BLaER1 treated with 17β-estradiol and CSF1 and Interleukin-3, amounts not matched to agents 10 nM and 100 nM (cell line): ENCODE results near the gene HLCS.

Experiments used
- H3K27ac ChIP-seq, 11 experiments: shearing (Covaris generic); formaldehyde crosslinking; 2 replicates each; pipeline ENCODE4 v1.8.1; 2022
- H3K27me3 ChIP-seq, 11 experiments: shearing (Covaris generic); formaldehyde crosslinking; 2 replicates each; pipeline ENCODE4 v1.8.1; 2022
- H3K36me3 ChIP-seq, 11 experiments: shearing (Covaris generic); formaldehyde crosslinking; 2 replicates each; pipeline ENCODE4 v1.8.1; 2022
- H3K4me1 ChIP-seq, 10 experiments: shearing (Covaris generic); formaldehyde crosslinking; 2 replicates each; pipeline ENCODE4 v1.8.1; 2022
- H3K4me2 ChIP-seq, 11 experiments: shearing (Covaris generic); formaldehyde crosslinking; 2 replicates each; pipeline ENCODE4 v1.8.1; 2022
- H3K4me3 ChIP-seq, 10 experiments: shearing (Covaris generic); formaldehyde crosslinking; 2 replicates each; pipeline ENCODE4 v1.8.1; 2022
- H3K9ac ChIP-seq, 11 experiments: shearing (Covaris generic); formaldehyde crosslinking; 2 replicates each; pipeline ENCODE4 v1.8.1; 2022
- H3K9me3 ChIP-seq, 11 experiments: shearing (Covaris generic); formaldehyde crosslinking; replicated peaks in 1 of 11; 2 replicates each; pipeline ENCODE4 v1.8.1; 2022
- H4K20me1 ChIP-seq, 11 experiments: shearing (Covaris generic); formaldehyde crosslinking; 2 replicates each; pipeline ENCODE4 v1.8.1; 2022
- Cebpa-rat ChIP-seq, 11 experiments: shearing (Covaris generic); IDR thresholded peaks; 2 replicates each; pipeline ENCODE4 v1.8.1; 2022

HLCS gene

GRCh38 chr21:36791695-36792470, 174.6 kb downstream of the HLCS start:
- no peaks in the 10 kb centered on the region for H4K20me1 ChIP-seq
- H3K4me2 ChIP-seq: no peak overlapping the region
- H3K9me3 ChIP-seq: peaks cover 15 to 31% (median 23%) of the 10 kb centered on the region in 11 experiments
- H3K27me3 ChIP-seq: no peaks in the 10 kb centered on the region
- H3K9ac ChIP-seq: no peak overlapping the region
- H3K4me3 ChIP-seq: no peak overlapping the region
- peaks cover 0 to 26% (median 0%) of the 10 kb centered on the region in 11 experiments; a peak in 4 of 22 replicates for H3K36me3 ChIP-seq
- H3K27ac ChIP-seq: no peak overlapping the region
- TF ChIP-seq Cebpa-rat (IDR thresholded peaks at IDR 0.05): no peak
- H3K4me1 ChIP-seq: peaks cover 11 to 21% (median 14%) of the 10 kb centered on the region in 10 experiments; a peak in 19 of 20 replicates

- no peak for TF ChIP-seq Cebpa-rat (IDR thresholded peaks at IDR 0.05)
- peaks cover 11 to 21% (median 14%) of the 10 kb centered on the region in 10 experiments; a peak in 19 of 20 replicates for H3K4me1 ChIP-seq
- peaks cover 0 to 28% (median 0%) of the 10 kb centered on the region in 11 experiments; a peak in 4 of 22 replicates for H3K36me3 ChIP-seq
- no peaks in the 10 kb centered on the region for H3K27me3 ChIP-seq
- no peak overlapping the region for H3K4me3 ChIP-seq
- no peak overlapping the region for H3K27ac ChIP-seq
- peaks cover 8 to 24% (median 16%) of the 10 kb centered on the region in 11 experiments; a peak in 21 of 22 replicates for H3K9me3 ChIP-seq
- no peak overlapping the region for H3K4me2 ChIP-seq
- no peaks in the 10 kb centered on the region for H4K20me1 ChIP-seq
- no peak overlapping the region for H3K9ac ChIP-seq
These were observed 175.3 kb downstream of the HLCS start for GRCh38 chr21:36791180-36791579.

GRCh38 chr21:36790616-36791015, 175.9 kb downstream of the HLCS start:
- no peak overlapping the region for H3K4me3 ChIP-seq
- H4K20me1 ChIP-seq: no peaks in the 10 kb centered on the region
- no peak for TF ChIP-seq Cebpa-rat (IDR thresholded peaks at IDR 0.05)
- H3K4me2 ChIP-seq: no peak overlapping the region
- peaks cover 0 to 28% (median 0%) of the 10 kb centered on the region in 11 experiments; a peak in 3 of 22 replicates for H3K36me3 ChIP-seq
- H3K9me3 ChIP-seq: peaks cover 2 to 18% (median 10%) of the 10 kb centered on the region in 11 experiments; a peak in 20 of 22 replicates
- H3K4me1 ChIP-seq: peaks cover 11 to 21% (median 14%) of the 10 kb centered on the region in 10 experiments; a peak in 19 of 20 replicates
- no peak overlapping the region for H3K27ac ChIP-seq
- no peak overlapping the region for H3K9ac ChIP-seq
- H3K27me3 ChIP-seq: no peaks in the 10 kb centered on the region

GRCh38 chr21:36788120-36788638, 178.3 kb downstream of the HLCS start:
- Histone ChIP-seq H4K20me1 (no peaks in the 10 kb centered on the region), H3K9me3 (no peaks in the 10 kb centered on the region; a peak in 1 of 22 replicates), H3K9ac (no peak overlapping the region), H3K27me3 (no peaks in the 10 kb centered on the region), H3K4me2 (peak overlapping the region; percentile 11 to 82 (median 53); a peak in 21 of 22 replicates), H3K4me3 (no peak overlapping the region), H3K4me1 (peaks cover 11 to 21% (median 14%) of the 10 kb centered on the region in 10 experiments; a peak in 19 of 20 replicates), H3K36me3 (peaks cover 0 to 21% (median 0%) of the 10 kb centered on the region in 11 experiments; a peak in 2 of 22 replicates), H3K27ac (peak overlapping the region in 2 of 11 experiments; percentile 13 to 53; a peak in 1 of 22 replicates)
- TF ChIP-seq Cebpa-rat (IDR thresholded peaks at IDR 0.05): no peak

- Histone ChIP-seq H3K9me3 (no peaks in the 10 kb centered on the region), H4K20me1 (no peaks in the 10 kb centered on the region), H3K4me3 (no peak overlapping the region), H3K4me1 (peaks cover 11 to 21% (median 14%) of the 10 kb centered on the region in 10 experiments; a peak in 19 of 20 replicates), H3K27me3 (no peaks in the 10 kb centered on the region), H3K4me2 (no peak overlapping the region), H3K9ac (no peak overlapping the region), H3K27ac (no peak overlapping the region), H3K36me3 (peaks cover 0 to 20% (median 0%) of the 10 kb centered on the region in 11 experiments; a peak in 2 of 22 replicates)
- no peak for TF ChIP-seq Cebpa-rat (IDR thresholded peaks at IDR 0.05)
These were observed 180.3 kb downstream of the HLCS start for GRCh38 chr21:36786186-36786585.

GRCh38 chr21:36785615-36786014, 180.9 kb downstream of the HLCS start:
- no peak overlapping the region for H3K9ac ChIP-seq
- H4K20me1 ChIP-seq: no peaks in the 10 kb centered on the region
- H3K4me3 ChIP-seq: no peak overlapping the region
- H3K36me3 ChIP-seq: peaks cover 0 to 15% (median 0%) of the 10 kb centered on the region in 11 experiments; a peak in 2 of 22 replicates
- peaks cover 11 to 21% (median 14%) of the 10 kb centered on the region in 10 experiments; a peak in 19 of 20 replicates for H3K4me1 ChIP-seq
- H3K27ac ChIP-seq: no peak overlapping the region
- H3K4me2 ChIP-seq: no peak overlapping the region
- TF ChIP-seq Cebpa-rat (IDR thresholded peaks at IDR 0.05): no peak
- H3K27me3 ChIP-seq: no peaks in the 10 kb centered on the region
- H3K9me3 ChIP-seq: peaks cover 0 to 4% (median 0%) of the 10 kb centered on the region in 11 experiments; a peak in 1 of 22 replicates

- Histone ChIP-seq H3K4me3 (no peak overlapping the region), H3K4me2 (no peak overlapping the region), H3K9ac (no peak overlapping the region), H3K9me3 (peaks cover 0 to 10% (median 0%) of the 10 kb centered on the region in 11 experiments; a peak in 4 of 22 replicates), H3K27ac (no peak overlapping the region), H3K36me3 (peaks cover 0 to 8% (median 0%) of the 10 kb centered on the region in 11 experiments; a peak in 1 of 22 replicates), H3K27me3 (no peaks in the 10 kb centered on the region), H4K20me1 (no peaks in the 10 kb centered on the region), H3K4me1 (peaks cover 11 to 21% (median 14%) of the 10 kb centered on the region in 10 experiments; a peak in 19 of 20 replicates)
- TF ChIP-seq Cebpa-rat (IDR thresholded peaks at IDR 0.05): no peak
These were observed 181.5 kb downstream of the HLCS start for GRCh38 chr21:36784947-36785346.

GRCh38 chr21:36783612-36784374, 182.7 kb downstream of the HLCS start:
- Histone ChIP-seq H4K20me1 (no peaks in the 10 kb centered on the region), H3K27me3 (no peaks in the 10 kb centered on the region), H3K4me1 (peaks cover 11 to 19% (median 14%) of the 10 kb centered on the region in 10 experiments; a peak in 19 of 20 replicates), H3K9me3 (peaks cover 0 to 13% (median 0%) of the 10 kb centered on the region in 11 experiments; a peak in 4 of 22 replicates), H3K27ac (no peak overlapping the region), H3K9ac (no peak overlapping the region), H3K4me2 (no peak overlapping the region), H3K36me3 (peaks cover 0 to 5% (median 0%) of the 10 kb centered on the region in 11 experiments; a peak in 1 of 22 replicates), H3K4me3 (no peak overlapping the region)
- no peak for TF ChIP-seq Cebpa-rat (IDR thresholded peaks at IDR 0.05)
